Left lung (tissue), 10 donors: ENCODE measurements around the gene USP40. TPM values are rescaled to one million over a fixed set of nuclear protein-coding genes. Genes with fewer than 3 reads are reported as not detected.

Source experiments
- ATAC-seq: fragments of 200-7000 bp; cut with Tn5 transposase; one replicate; pipeline ENCODE4 v1.9.1; 2020; ENCODE audit warnings: moderate library complexity
- DNase-seq, 4 donors: peaks; one replicate each; pipeline ENCODE4 v3.0.0-alpha.2; 2013 to 2020
- H3K27ac ChIP-seq, 2 donors: fragments of 200-600 bp; sonication (generic) in 1 of 2; one replicate each; pipeline versions ENCODE4 v1.5.0 to v1.8.0; 2020 to 2021
- H3K27me3 ChIP-seq, 2 donors: fragments of 200-600 bp; sonication (generic) in 1 of 2; one replicate each; pipeline versions ENCODE4 v1.5.0 to v1.8.0; 2020 to 2021
- H3K36me3 ChIP-seq, 2 donors: fragments of 200-600 bp; sonication (generic) in 1 of 2; one replicate each; pipeline versions ENCODE4 v1.5.0 to v1.8.0; 2020 to 2021
- H3K4me1 ChIP-seq, 2 donors: fragments of 200-600 bp; one replicate each; pipeline ENCODE4 v1.8.0; 2021
- H3K4me3 ChIP-seq, 2 donors: fragments of 200-600 bp; sonication (generic) in 1 of 2; one replicate each; pipeline versions ENCODE4 v1.5.0 to v1.8.0; 2020 to 2021; ENCODE audit warnings: mild to moderate bottlenecking in 1 of 2
- H3K9me3 ChIP-seq, 2 donors: fragments of 200-600 bp; sonication (generic) in 1 of 2; one replicate each; pipeline versions ENCODE4 v1.5.0 to v1.8.0; 2020 to 2021
- CTCF ChIP-seq, 2 donors: fragments of 200-600 bp; sonication (generic) in 1 of 2; IDR thresholded peaks; one replicate each; pipeline versions ENCODE4 v1.5.0 to v1.8.0; 2021; ENCODE audit warnings: antibody characterized with exemption in 2 of 2
- intact Hi-C, 2 donors: fragments of 100-400 bp; cut with DNase I; formaldehyde crosslinking; loops; one replicate each; pipeline versions ENCODE4 v1.11.2 to v1.14.2; 2022
- polyA plus RNA-seq, 6 donors: library from polyadenylated mRNA; unstranded; fragments of 120-200 nt; gene quantifications; one replicate each; pipeline ENCODE4 v1.2.1, GENCODE V29; 2013; ENCODE audit not compliant: insufficient read length in 6 of 6
- total RNA-seq, 2 donors: library from RNA; stranded (reverse); fragmentation: NEBNext Ultra II Directional; extraction: Animal tissue kit (Norgen Biotek cat#: 25700); gene quantifications; one replicate each; pipeline ENCODE4 v1.2.1, GENCODE V29; 2021
- donor health status: DM: no; HTN: yes; CAD: no.
- donor health status: DM: no; HTN: no; CAD: no.

USP40 gene
- total and polyA plus RNA-seq, 8 donors, result 40.0 to 60.5 (median 46.0) TPM

DNA sequence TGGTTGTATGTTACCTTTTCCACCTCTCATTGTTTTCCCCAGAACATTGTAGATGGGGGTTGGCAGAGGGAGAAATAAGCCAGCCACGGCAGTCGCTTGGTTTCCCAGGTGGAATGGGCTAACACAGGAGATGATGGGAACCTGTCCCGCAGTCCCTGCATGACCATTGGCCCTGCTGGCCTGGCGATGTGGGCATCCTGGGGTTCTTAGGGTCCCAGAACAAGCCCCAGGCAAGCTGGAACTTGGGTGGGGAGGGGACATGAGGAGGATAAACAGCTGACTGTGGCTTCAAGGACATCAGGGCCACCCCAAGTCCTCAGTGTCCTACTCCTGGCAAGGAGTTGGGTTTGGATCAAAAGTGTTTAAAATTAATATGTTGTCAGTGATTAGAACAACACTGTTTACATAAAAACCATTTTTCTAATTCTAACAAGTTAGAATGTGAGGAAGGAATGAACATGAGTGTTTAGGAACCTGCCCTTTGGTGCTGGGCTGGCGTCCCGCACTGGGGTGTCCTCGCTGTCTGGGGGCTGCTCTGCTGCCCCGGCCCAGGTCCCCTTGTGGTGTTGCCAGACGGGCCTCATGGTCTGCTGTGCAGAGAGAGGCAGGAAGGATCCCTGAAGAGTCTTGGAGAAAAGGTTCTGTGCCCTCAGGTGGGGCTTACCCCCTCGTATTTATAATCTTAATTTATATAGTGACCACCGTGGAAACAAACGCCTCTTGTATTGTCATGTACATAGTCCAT lies 95.1 kb downstream of the USP40 start:
- TF ChIP-seq CTCF (IDR thresholded peaks at IDR 0.05), result no peak
- peak in 1 of 4 donors; percentile 68 for DNase-seq
- Histone ChIP-seq H3K4me1 (no peaks in the 10 kb centered on the region), H3K36me3 (peaks cover 0 to 78% of the 10 kb centered on the region in 2 donors), H3K27ac (no peak overlapping the region), H3K4me3 (no peak overlapping the region), H3K9me3 (no peaks in the 10 kb centered on the region), H3K27me3 (no peaks in the 10 kb centered on the region)
- ATAC-seq, result no peak
- intact Hi-C loops, result no loop called here

DNA sequence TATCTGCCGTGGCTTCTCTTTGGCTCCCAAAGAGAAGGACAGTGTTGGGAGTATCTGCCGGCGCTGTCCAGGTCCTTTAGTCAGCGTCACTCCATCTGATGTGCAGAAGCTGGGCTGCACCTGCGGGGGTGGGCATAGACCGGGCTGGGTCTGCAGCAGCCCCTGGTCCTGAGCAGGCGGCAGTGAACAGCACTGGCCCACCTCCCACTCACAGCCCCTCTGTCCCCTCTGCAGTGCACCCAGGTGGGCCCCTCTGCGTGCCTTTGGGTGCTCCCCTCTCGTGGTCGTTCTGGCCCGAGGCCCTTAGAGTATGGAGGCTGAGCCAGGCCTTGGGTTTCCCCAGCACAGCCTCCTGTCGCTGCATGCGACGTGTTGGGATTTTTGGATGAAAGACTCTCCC lies 95.7 kb downstream of the USP40 start:
- no peak for ATAC-seq
- Histone ChIP-seq H3K4me1 (no peaks in the 10 kb centered on the region), H3K27me3 (no peaks in the 10 kb centered on the region), H3K4me3 (no peak overlapping the region), H3K36me3 (peaks cover 0 to 78% of the 10 kb centered on the region in 2 donors), H3K9me3 (no peaks in the 10 kb centered on the region), H3K27ac (no peak overlapping the region)
- TF ChIP-seq CTCF (IDR thresholded peaks at IDR 0.05), result no peak
- peak in 1 of 4 donors; percentile 65 for DNase-seq
- intact Hi-C loops, result no loop called here

DNA sequence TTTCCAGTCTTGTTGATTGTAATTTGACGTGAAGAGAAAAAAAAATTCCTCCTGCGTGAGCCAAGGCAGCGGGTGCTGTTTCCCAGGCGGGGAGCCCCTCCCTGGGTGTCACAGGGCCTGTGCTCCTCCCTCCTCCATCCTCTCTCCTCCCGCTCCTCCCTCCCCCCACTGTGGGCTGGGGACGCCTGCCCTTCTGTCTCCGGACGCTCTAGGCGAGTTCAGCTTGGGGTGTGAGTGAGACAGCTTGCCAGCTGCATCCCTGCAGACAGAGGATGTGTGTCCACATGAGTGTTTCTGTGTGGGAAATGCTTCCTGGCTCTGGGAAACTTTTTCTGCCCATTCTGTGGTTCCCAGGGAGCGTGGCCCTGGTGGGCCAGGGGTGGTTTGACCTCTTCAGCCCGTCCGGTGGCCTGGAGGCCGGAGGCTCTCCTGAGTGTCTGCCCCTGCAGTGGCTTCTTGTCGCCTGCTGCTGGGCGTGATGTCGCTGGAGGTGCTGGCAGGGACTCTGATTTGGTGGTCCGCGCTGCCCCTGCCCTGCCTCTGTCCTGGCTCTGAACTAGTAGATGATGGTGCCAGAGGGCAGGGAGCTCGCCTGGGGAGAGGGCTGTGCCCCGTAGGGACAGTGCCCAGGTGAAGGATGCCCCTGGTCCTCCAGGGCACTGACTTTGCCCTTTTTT lies 96.4 kb downstream of the USP40 start:
- peak overlapping the region in 1 of 2 donors; percentile 65 for H3K27ac ChIP-seq
- intact Hi-C loops, result no loop called here
- H3K27me3 ChIP-seq, result no peaks in the 10 kb centered on the region
- H3K36me3 ChIP-seq, result peaks cover 0 to 82% of the 10 kb centered on the region in 2 donors
- no peaks in the 10 kb centered on the region for H3K4me1 ChIP-seq
- ATAC-seq (peak; percentile 64), DNase-seq (peak; percentile 63 to 87 (median 65))
- no peaks in the 10 kb centered on the region for H3K9me3 ChIP-seq
- no peak overlapping the region for H3K4me3 ChIP-seq
- TF ChIP-seq CTCF (IDR thresholded peaks at IDR 0.05), result no peak

DNA sequence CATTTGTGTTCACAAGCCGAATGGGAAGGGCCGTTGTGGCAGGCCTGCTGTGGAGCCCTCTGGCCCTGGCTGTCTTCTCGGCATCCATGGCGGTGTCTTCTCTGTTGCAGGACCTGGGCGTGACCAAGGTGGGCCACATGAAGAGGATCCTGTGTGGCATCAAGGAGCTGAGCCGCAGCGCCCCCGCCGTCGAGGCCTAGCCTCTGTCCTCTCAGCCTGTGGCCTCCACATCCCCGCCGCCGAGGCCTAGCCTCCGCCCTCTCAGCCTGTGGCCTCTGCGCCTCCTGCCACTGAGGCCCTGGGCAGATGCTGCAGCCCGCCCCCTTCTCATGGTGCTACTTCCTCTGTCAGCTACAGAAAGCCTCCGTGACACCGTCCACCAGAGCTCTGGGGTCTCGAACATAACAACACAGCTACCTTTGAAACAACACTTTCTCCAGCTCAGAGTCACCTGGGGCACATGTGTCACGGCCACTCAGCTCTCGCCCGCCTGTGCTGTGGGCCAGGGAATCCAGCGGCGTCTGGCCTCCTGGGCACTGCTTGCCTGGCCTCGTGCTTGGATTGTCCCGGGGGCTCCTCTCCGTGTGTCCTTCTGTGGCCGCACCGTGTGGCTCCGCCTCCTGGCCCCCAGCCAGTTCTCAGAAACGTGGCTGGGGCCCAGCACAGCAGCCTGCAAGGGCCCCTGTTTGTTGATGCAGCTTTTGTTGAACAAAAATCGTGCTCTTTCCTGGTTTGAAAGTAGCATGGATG lies 97.1 kb downstream of the USP40 start:
- H3K9me3 ChIP-seq, result no peaks in the 10 kb centered on the region
- intact Hi-C loops, result no loop called here
- no peak for TF ChIP-seq CTCF (IDR thresholded peaks at IDR 0.05)
- H3K27ac ChIP-seq, result peak overlapping the region in 1 of 2 donors; percentile 65
- peaks cover 0 to 89% of the 10 kb centered on the region in 2 donors for H3K36me3 ChIP-seq
- no peak overlapping the region for H3K4me3 ChIP-seq
- no peaks in the 10 kb centered on the region for H3K27me3 ChIP-seq
- ATAC-seq, result no peak
- peak in 2 of 4 donors; percentile 25 to 80 for DNase-seq
- no peaks in the 10 kb centered on the region for H3K4me1 ChIP-seq

DNA sequence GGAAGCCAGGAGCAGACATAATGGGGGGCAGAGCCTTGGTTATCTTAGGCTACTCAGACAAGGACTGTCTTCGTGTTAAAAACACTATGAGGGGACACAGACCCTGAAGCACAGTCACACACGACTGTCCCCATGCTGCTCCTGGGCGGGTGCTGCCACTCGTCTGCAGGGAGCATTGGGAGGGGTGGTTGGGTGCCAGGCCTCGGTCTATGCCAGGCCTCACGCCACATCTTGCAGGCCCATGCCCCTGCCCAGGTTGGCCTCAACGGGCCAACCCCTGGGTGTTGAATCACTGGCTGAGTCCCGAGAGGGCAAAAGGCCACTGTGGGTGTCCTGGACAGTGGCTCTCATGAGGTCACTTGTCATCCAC lies 97.9 kb downstream of the USP40 start:
- intact Hi-C loops, result no loop called here
- ATAC-seq (no peak), DNase-seq (peak in 2 of 4 donors; percentile 24 to 37)
- no peaks in the 10 kb centered on the region for H3K9me3 ChIP-seq
- TF ChIP-seq CTCF (IDR thresholded peaks at IDR 0.05), result no peak
- H3K27me3 ChIP-seq, result no peaks in the 10 kb centered on the region
- H3K27ac ChIP-seq, result no peak overlapping the region
- H3K4me1 ChIP-seq, result no peaks in the 10 kb centered on the region
- H3K36me3 ChIP-seq, result peaks cover 0 to 96% of the 10 kb centered on the region in 2 donors
- H3K4me3 ChIP-seq, result no peak overlapping the region
